Measurements from ENCODE around the gene MED20. TPM values are rescaled to one million over a fixed set of nuclear protein-coding genes. Genes with fewer than 3 reads are reported as not detected.

MED20 gene
- total and polyA plus RNA-seq, 4 donors, result 21.8 to 23.8 (median 22.6) TPM

DNA sequence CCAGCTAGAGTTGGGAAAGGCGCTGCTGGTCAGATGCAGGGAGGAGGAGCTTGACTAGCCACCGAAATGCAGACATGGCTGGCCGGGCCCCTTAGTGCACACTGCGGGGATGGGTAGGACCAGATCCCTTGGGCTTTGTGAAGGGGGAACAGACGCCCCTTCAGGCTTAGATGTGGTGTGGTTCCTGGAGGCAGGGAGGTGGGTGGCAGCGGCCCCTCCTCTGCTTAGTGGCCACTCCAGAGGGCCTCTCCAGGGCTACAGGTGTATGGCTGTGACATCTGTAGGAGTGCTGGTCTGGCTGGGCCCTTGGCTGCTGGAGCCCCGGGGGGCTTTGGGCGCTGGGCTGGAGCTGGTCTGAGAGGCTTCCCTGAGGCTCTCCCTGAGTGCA lies 14.7 kb upstream of the MED20 start:
- peaks cover 41% of the 10 kb centered on the region for H3K4me1 ChIP-seq (ENCODE audit: control insufficient read depth, insufficient read depth, low read length)
- H3K4me3 ChIP-seq (ENCODE audit: low read depth, low read length), result no peak overlapping the region
- H3K9me3 ChIP-seq (ENCODE audit: control insufficient read depth, insufficient read depth, low read length), result no peaks in the 10 kb centered on the region
- peaks cover 55% of the 10 kb centered on the region for H3K36me3 ChIP-seq (ENCODE audit: control insufficient read depth, insufficient read depth, low read length)
- H3K27ac ChIP-seq (ENCODE audit: low read depth, low read length), result no peak overlapping the region
- DNase-seq (ENCODE audit: low read depth in 4 of 6, low spot score in 6 of 6), result no peak
- 74% methylated on average over 7 of the region's 8 CpGs for WGBS (ENCODE audit: insufficient coverage)
- H3K27me3 ChIP-seq (ENCODE audit: control insufficient read depth, insufficient read depth, low read length), result no peaks in the 10 kb centered on the region

DNA sequence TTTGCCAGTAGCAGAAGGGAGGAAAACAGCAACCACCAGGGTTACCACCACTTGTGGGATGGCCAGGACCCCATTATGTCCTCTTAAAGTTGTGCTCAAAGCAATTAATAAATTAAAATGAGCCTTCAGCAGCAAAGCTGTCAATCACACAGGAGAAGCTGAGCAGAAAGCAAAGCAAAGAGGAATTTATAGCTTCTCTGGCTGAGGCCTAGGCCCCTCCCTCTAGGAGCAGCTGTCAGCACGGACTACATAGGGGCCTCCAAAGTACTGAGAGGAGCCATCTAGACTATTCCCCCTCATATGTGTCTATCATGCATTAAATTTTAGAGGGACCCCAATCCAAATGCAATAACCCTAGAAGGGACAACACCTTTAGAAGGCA lies 14.2 kb upstream of the MED20 start:
- H3K4me1 ChIP-seq (ENCODE audit: control insufficient read depth, insufficient read depth, low read length), result peaks cover 36% of the 10 kb centered on the region
- no peaks in the 10 kb centered on the region for H3K27me3 ChIP-seq (ENCODE audit: control insufficient read depth, insufficient read depth, low read length)
- H3K27ac ChIP-seq (ENCODE audit: low read depth, low read length), result no peak overlapping the region
- WGBS (ENCODE audit: insufficient coverage), result 25% methylated on average over 1 of the region's 1 CpG
- DNase-seq (ENCODE audit: low read depth in 4 of 6, low spot score in 6 of 6), result no peak
- no peak overlapping the region for H3K4me3 ChIP-seq (ENCODE audit: low read depth, low read length)
- peaks cover 60% of the 10 kb centered on the region for H3K36me3 ChIP-seq (ENCODE audit: control insufficient read depth, insufficient read depth, low read length)
- H3K9me3 ChIP-seq (ENCODE audit: control insufficient read depth, insufficient read depth, low read length), result no peaks in the 10 kb centered on the region

DNA sequence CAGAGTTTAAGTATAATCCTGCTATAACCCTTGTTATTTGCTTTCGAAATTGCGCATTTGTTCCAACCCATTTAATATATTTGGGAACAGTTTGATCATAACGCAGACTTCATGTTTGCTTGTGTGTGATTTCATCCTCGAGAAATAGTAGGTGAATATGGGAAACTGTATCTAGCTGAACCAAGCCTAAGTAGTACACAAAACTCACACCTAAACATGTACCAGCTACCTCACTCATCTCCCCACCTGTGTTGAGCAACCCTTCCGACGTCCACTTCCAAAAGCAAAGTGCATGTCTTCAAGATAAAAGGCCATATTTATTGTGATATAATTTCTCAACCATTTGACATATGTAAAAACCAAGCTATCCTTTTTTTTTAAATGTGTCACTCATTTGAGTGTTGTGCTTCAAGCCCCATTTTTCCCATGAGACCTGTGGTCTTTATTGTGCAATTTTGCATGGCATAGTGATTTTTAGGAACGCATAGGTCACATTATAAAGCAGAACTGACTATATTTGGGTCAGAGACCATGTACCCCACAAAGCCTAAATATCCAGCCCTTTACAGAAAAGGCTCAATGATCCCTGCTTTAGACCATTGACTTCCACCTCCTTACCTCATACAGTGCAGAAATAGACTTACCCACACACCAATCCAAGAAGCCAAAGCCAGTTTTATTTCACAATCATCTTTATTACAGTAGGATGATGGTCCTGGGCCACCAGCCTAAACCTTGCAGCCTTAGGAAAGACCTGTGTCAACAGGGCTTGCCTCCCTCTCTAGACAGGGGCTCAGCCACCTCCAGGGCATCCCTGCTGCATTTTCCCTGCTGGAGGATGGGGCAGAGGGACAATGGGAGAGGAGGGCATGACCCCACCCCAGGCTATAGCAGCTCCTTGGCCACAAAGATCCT lies 13.6 kb upstream of the MED20 start:
- Histone ChIP-seq H3K27ac (ENCODE audit: low read depth, low read length) (no peak overlapping the region), H3K36me3 (ENCODE audit: control insufficient read depth, insufficient read depth, low read length) (peaks cover 67% of the 10 kb centered on the region), H3K4me3 (ENCODE audit: low read depth, low read length) (no peak overlapping the region), H3K9me3 (ENCODE audit: control insufficient read depth, insufficient read depth, low read length) (no peaks in the 10 kb centered on the region), H3K27me3 (ENCODE audit: control insufficient read depth, insufficient read depth, low read length) (no peaks in the 10 kb centered on the region), H3K4me1 (ENCODE audit: control insufficient read depth, insufficient read depth, low read length) (peaks cover 29% of the 10 kb centered on the region)
- WGBS (ENCODE audit: insufficient coverage), result 86% methylated on average over 1 of the region's 7 CpGs
- DNase-seq (ENCODE audit: low read depth in 4 of 6, low spot score in 6 of 6), result no peak

DNA sequence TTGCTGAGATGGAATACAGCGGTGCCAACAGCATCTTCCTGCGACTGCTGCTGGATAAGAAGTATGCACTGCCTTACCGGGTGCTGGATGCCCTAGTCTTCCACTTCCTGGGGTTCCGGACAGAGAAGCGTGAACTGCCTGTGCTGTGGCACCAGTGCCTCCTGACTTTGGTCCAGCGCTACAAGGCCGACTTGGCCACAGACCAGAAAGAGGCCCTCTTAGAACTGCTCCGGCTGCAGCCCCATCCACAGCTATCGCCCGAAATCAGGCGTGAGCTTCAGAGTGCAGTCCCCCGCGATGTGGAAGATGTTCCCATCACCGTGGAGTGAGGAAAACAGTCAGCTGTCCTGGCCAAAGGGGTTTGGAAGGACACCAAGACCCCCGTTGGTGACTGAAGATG lies 11.4 kb upstream of the MED20 start:
- Histone ChIP-seq H3K4me3 (ENCODE audit: low read depth, low read length) (no peak overlapping the region), H3K9me3 (ENCODE audit: control insufficient read depth, insufficient read depth, low read length) (no peaks in the 10 kb centered on the region), H3K27me3 (ENCODE audit: control insufficient read depth, insufficient read depth, low read length) (no peaks in the 10 kb centered on the region), H3K36me3 (ENCODE audit: control insufficient read depth, insufficient read depth, low read length) (peaks cover 86% of the 10 kb centered on the region), H3K4me1 (ENCODE audit: control insufficient read depth, insufficient read depth, low read length) (peaks cover 10% of the 10 kb centered on the region), H3K27ac (ENCODE audit: low read depth, low read length) (no peak overlapping the region)
- DNase-seq (ENCODE audit: low read depth in 4 of 6, low spot score in 6 of 6), result no peak
- WGBS (ENCODE audit: insufficient coverage), result 91% methylated on average over 15 of the region's 15 CpGs

DNA sequence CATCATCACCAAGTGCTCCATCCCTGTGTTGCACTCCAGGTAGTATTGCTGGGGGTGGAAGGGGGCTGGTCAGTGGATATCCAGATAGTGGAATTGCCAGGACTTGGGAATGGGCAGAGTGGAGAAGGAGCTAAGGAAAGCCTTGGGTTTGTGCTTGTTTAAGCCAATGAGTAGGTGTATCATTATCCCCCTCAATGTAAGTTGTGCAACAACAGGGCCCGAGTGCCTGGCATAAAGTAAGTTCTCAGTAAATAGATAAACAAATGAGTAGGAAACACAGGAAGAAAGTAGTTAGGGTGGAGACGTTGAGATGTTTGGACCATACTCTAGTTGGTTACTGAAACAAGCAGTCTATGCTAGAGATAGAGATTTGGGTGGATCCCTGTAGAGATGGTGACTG lies 10.9 kb upstream of the MED20 start:
- WGBS (ENCODE audit: insufficient coverage), result 93% methylated on average over 2 of the region's 2 CpGs
- Histone ChIP-seq H3K27me3 (ENCODE audit: control insufficient read depth, insufficient read depth, low read length) (no peaks in the 10 kb centered on the region), H3K27ac (ENCODE audit: low read depth, low read length) (no peak overlapping the region), H3K4me1 (ENCODE audit: control insufficient read depth, insufficient read depth, low read length) (peaks cover 10% of the 10 kb centered on the region), H3K36me3 (ENCODE audit: control insufficient read depth, insufficient read depth, low read length) (peaks cover 86% of the 10 kb centered on the region), H3K9me3 (ENCODE audit: control insufficient read depth, insufficient read depth, low read length) (no peaks in the 10 kb centered on the region), H3K4me3 (ENCODE audit: low read depth, low read length) (no peak overlapping the region)
- no peak for DNase-seq (ENCODE audit: low read depth in 4 of 6, low spot score in 6 of 6)

DNA sequence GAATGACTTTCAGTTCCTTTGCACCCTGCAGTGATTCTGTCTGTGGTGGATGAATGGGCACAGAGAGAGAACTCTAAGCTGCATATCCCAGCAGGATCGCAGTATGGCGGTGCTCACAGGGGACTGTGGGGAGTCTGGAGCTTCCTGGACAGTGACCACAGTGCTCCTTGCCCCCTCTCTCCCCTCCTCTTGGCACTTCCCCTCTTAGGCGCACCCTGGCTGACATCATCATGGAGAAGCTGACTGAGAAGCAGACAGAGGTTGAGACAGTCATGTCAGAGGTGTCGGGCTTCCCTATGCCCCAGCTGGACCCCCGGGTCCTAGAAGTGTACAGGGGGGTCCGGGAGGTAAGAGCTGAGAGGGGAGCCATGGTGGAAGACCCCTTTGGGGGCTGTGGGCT lies 9.0 kb upstream of the MED20 start:
- Histone ChIP-seq H3K9me3 (ENCODE audit: control insufficient read depth, insufficient read depth, low read length) (no peaks in the 10 kb centered on the region), H3K4me1 (ENCODE audit: control insufficient read depth, insufficient read depth, low read length) (no peaks in the 10 kb centered on the region), H3K27me3 (ENCODE audit: control insufficient read depth, insufficient read depth, low read length) (no peaks in the 10 kb centered on the region), H3K36me3 (ENCODE audit: control insufficient read depth, insufficient read depth, low read length) (peaks cover 74% of the 10 kb centered on the region), H3K4me3 (ENCODE audit: low read depth, low read length) (no peak overlapping the region), H3K27ac (ENCODE audit: low read depth, low read length) (no peak overlapping the region)
- DNase-seq (ENCODE audit: low read depth in 4 of 6, low spot score in 6 of 6), result no peak
- WGBS (ENCODE audit: insufficient coverage), result 97% methylated on average over 4 of the region's 6 CpGs

DNA sequence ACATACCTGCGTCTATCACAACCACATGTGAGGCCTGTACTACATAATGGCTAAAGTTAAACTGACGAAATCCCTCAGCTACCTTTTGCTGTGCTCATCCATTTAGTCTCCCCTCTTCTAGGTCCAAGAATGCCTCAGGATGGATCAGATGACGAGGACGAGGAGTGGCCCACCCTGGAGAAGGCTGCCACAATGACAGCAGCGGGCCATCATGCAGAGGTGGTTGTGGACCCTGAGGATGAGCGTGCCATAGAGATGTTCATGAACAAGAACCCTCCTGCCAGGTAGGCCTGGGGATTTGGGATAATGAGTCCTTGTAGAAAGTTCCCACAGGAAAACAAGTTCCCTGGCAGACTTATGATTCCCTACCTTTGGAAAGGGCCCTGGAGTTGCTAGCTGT lies 6.3 kb upstream of the MED20 start:
- peaks cover 7% of the 10 kb centered on the region for H3K4me1 ChIP-seq (ENCODE audit: control insufficient read depth, insufficient read depth, low read length)
- no peaks in the 10 kb centered on the region for H3K27me3 ChIP-seq (ENCODE audit: control insufficient read depth, insufficient read depth, low read length)
- 98% methylated on average over 6 of the region's 6 CpGs for WGBS (ENCODE audit: insufficient coverage)
- no peak for DNase-seq (ENCODE audit: low read depth in 4 of 6, low spot score in 6 of 6)
- no peak overlapping the region for H3K27ac ChIP-seq (ENCODE audit: low read depth, low read length)
- peaks cover 63% of the 10 kb centered on the region for H3K36me3 ChIP-seq (ENCODE audit: control insufficient read depth, insufficient read depth, low read length)
- no peak overlapping the region for H3K4me3 ChIP-seq (ENCODE audit: low read depth, low read length)
- H3K9me3 ChIP-seq (ENCODE audit: control insufficient read depth, insufficient read depth, low read length), result no peaks in the 10 kb centered on the region

DNA sequence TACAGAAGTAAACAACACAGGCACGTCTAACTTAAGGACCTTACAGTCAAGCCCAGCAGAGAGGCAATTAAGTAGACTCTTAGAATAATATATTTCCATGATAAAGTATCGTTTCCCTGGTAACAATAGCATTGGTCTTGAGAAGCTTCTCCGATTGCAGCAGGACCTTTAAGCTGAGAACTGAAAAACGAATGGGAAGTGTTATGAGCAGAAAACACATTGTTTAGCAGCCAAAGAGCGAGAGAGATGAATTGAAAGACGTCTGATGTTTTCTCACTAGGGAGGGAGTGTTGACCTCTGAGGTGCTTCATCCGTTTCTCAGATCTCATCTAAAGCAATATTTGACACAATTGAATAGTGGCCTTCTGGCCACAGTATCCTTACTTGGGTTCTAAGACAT lies 1.2 kb upstream of the MED20 start:
- WGBS (ENCODE audit: insufficient coverage), result 0% methylated on average over 5 of the region's 7 CpGs
- Histone ChIP-seq H3K27ac (ENCODE audit: low read depth, low read length) (no peak overlapping the region), H3K27me3 (ENCODE audit: control insufficient read depth, insufficient read depth, low read length) (no peaks in the 10 kb centered on the region), H3K4me1 (ENCODE audit: control insufficient read depth, insufficient read depth, low read length) (peaks cover 11% of the 10 kb centered on the region), H3K9me3 (ENCODE audit: control insufficient read depth, insufficient read depth, low read length) (no peaks in the 10 kb centered on the region), H3K4me3 (ENCODE audit: low read depth, low read length) (peak overlapping the region; percentile 99), H3K36me3 (ENCODE audit: control insufficient read depth, insufficient read depth, low read length) (peaks cover 17% of the 10 kb centered on the region)
- no peak for DNase-seq (ENCODE audit: low read depth in 4 of 6, low spot score in 6 of 6)

DNA sequence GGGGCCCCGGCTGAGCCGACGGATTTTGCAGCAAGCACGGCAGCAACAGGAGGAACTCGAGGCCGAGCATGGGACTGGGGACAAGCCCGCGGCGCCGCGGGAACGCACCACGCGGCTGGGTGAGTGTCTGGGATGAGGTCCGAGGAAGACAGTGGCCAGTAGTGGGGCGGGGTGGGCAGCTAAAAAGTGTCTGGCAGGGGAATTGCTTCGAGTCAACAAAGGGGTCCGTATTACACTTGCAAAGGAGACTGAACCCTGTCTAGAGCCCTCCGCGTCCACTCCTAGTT lies 716 bp upstream of the MED20 start:
- H3K9me3 ChIP-seq (ENCODE audit: control insufficient read depth, insufficient read depth, low read length), result no peaks in the 10 kb centered on the region
- H3K36me3 ChIP-seq (ENCODE audit: control insufficient read depth, insufficient read depth, low read length), result peaks cover 18% of the 10 kb centered on the region
- WGBS (ENCODE audit: insufficient coverage), result 0% methylated on average over 18 of the region's 20 CpGs
- peak overlapping the region; percentile 99 for H3K4me3 ChIP-seq (ENCODE audit: low read depth, low read length)
- peaks cover 11% of the 10 kb centered on the region for H3K4me1 ChIP-seq (ENCODE audit: control insufficient read depth, insufficient read depth, low read length)
- H3K27me3 ChIP-seq (ENCODE audit: control insufficient read depth, insufficient read depth, low read length), result no peaks in the 10 kb centered on the region
- no peak for DNase-seq (ENCODE audit: low read depth in 4 of 6, low spot score in 6 of 6)
- H3K27ac ChIP-seq (ENCODE audit: low read depth, low read length), result peak overlapping the region; percentile 100

DNA sequence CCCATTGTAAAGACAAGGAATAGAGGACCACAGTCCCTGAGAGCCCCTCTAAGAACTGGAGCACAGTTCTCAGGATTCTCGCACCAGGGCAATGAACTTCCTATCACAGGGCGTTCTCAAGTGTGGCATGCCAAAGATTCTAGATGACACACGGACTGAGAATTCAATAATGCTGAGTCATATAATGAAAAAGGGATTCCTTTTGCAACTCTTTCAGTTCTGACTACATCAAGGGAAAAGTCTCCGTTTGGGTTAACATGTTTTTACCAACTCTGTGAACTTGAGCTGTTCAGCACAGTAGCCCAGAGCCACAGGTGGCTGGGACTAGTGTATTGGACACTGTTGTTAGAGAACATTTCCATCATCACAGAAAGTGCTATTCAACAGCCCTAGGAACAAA lies 3.4 kb downstream of the MED20 start:
- WGBS (ENCODE audit: insufficient coverage), result 78% methylated on average over 2 of the region's 4 CpGs
- no peaks in the 10 kb centered on the region for H3K9me3 ChIP-seq (ENCODE audit: control insufficient read depth, insufficient read depth, low read length)
- H3K27ac ChIP-seq (ENCODE audit: low read depth, low read length), result no peak overlapping the region
- no peaks in the 10 kb centered on the region for H3K27me3 ChIP-seq (ENCODE audit: control insufficient read depth, insufficient read depth, low read length)
- DNase-seq (ENCODE audit: low read depth in 4 of 6, low spot score in 6 of 6), result no peak
- peaks cover 4% of the 10 kb centered on the region for H3K4me1 ChIP-seq (ENCODE audit: control insufficient read depth, insufficient read depth, low read length)
- H3K36me3 ChIP-seq (ENCODE audit: control insufficient read depth, insufficient read depth, low read length), result peaks cover 36% of the 10 kb centered on the region
- H3K4me3 ChIP-seq (ENCODE audit: low read depth, low read length), result no peak overlapping the region

All from spinal cord (tissue), 10 donors.